Panc1 (cell line): Measurements from ENCODE around the gene OPN1LW.

ENCODE experiments used
- SIN3A ChIP-seq: IDR thresholded peaks from 2 replicates; pipeline ENCODE4 v1.6.1; 2012; ENCODE audit warnings: low read depth, mild to moderate bottlenecking, low read length, moderate library complexity, borderline replicate concordance; ENCODE audit not compliant: insufficient read depth
- TF ChIP-seq, protein P1 (sequence below): fragments of 450-650 bp; IDR thresholded peaks from 2 replicates; pipeline ENCODE4 v1.5.1; 2017; ENCODE audit warnings: mild to moderate bottlenecking

DNA sequence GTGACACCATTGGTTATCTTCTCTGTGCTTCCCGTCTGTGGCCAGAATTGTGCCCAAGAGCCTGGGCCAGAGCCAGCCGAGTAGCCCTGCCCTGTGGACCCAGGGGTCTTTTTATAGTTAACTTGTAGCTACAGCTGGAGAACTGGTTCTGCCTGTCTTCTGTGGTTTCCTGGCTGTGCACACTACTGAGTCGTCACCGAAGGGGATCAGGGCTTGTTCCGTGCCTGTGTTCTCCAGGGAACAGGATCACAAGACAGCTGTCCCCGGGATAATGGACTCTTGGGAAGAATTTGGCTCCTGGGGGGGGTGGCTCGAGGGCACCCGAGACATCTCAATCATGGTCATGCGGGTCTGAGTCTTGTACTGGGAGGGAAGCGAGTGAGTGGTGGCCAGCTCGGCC is 22.1 kb upstream of the OPN1LW start:
- TF ChIP-seq, protein P1, sequence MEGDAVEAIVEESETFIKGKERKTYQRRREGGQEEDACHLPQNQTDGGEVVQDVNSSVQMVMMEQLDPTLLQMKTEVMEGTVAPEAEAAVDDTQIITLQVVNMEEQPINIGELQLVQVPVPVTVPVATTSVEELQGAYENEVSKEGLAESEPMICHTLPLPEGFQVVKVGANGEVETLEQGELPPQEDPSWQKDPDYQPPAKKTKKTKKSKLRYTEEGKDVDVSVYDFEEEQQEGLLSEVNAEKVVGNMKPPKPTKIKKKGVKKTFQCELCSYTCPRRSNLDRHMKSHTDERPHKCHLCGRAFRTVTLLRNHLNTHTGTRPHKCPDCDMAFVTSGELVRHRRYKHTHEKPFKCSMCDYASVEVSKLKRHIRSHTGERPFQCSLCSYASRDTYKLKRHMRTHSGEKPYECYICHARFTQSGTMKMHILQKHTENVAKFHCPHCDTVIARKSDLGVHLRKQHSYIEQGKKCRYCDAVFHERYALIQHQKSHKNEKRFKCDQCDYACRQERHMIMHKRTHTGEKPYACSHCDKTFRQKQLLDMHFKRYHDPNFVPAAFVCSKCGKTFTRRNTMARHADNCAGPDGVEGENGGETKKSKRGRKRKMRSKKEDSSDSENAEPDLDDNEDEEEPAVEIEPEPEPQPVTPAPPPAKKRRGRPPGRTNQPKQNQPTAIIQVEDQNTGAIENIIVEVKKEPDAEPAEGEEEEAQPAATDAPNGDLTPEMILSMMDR: no peak
- TF ChIP-seq SIN3A: no peak
